ENCODE measurements around the gene PERM1. TPM values are rescaled to one million over a fixed set of nuclear protein-coding genes. Genes with fewer than 3 reads are reported as not detected.
"Not testable (repeated sequence)": the region's sequence is repeated elsewhere in the genome, so short reads cannot be mapped to it uniquely, and the experiment has no call there.

Gene PERM1
- total RNA-seq, 4 donors from 2014 or later: 0.35 TPM; not detected in 3

- Histone ChIP-seq H3K4me1 (peaks cover 0 to 11% (median 3%) of the 10 kb centered on the region in 4 donors), H3K27ac (no peak overlapping the region), H3K36me3 (no peaks in the 10 kb centered on the region), H3K27me3 (no peaks in the 10 kb centered on the region), H3K9me3 (no peaks in the 10 kb centered on the region), H3K4me3 (no peak overlapping the region)
- DNase-seq: no peak
- TF ChIP-seq CTCF (IDR thresholded peaks at IDR 0.05): no peak
- TF ChIP-seq POLR2A (IDR thresholded peaks at IDR 0.05): no peak
Measured at GRCh38 chr1:980602-981395, 1.1 kb downstream of the PERM1 start.

- Histone ChIP-seq H3K36me3 (no peaks in the 10 kb centered on the region), H3K27me3 (no peaks in the 10 kb centered on the region), H3K4me1 (peaks cover 0 to 13% (median 4%) of the 10 kb centered on the region in 4 donors), H3K9me3 (no peaks in the 10 kb centered on the region), H3K27ac (no peak overlapping the region), H3K4me3 (no peak overlapping the region)
- no peak for DNase-seq
- TF ChIP-seq POLR2A (IDR thresholded peaks at IDR 0.05): no peak
- TF ChIP-seq CTCF (IDR thresholded peaks at IDR 0.05): no peak
Measured at GRCh38 chr1:980137-980571, 1.7 kb downstream of the PERM1 start.

GRCh38 chr1:979744-980072, 2.2 kb downstream of the PERM1 start:
- H3K27me3 ChIP-seq: no peaks in the 10 kb centered on the region
- H3K36me3 ChIP-seq: no peaks in the 10 kb centered on the region
- H3K4me1 ChIP-seq: peaks cover 0 to 13% (median 4%) of the 10 kb centered on the region in 4 donors
- no peak overlapping the region for H3K4me3 ChIP-seq
- H3K9me3 ChIP-seq: no peaks in the 10 kb centered on the region
- no peak for TF ChIP-seq CTCF (IDR thresholded peaks at IDR 0.05)
- no peak overlapping the region for H3K27ac ChIP-seq
- DNase-seq: no peak

- H3K36me3 ChIP-seq: no peaks in the 10 kb centered on the region
- no peak for DNase-seq
- H3K27ac ChIP-seq: no peak overlapping the region
- H3K4me1 ChIP-seq: peaks cover 0 to 10% (median 4%) of the 10 kb centered on the region in 4 donors
- no peaks in the 10 kb centered on the region for H3K27me3 ChIP-seq
- H3K9me3 ChIP-seq: no peaks in the 10 kb centered on the region
- TF ChIP-seq CTCF (IDR thresholded peaks at IDR 0.05) (no peak), POLR2A (IDR thresholded peaks at IDR 0.05) (no peak)
- H3K4me3 ChIP-seq: no peak overlapping the region
Measured at GRCh38 chr1:978835-979743, 2.8 kb downstream of the PERM1 start.

- Histone ChIP-seq H3K4me1 (peaks cover 0 to 9% (median 4%) of the 10 kb centered on the region in 4 donors), H3K4me3 (no peak overlapping the region), H3K36me3 (no peaks in the 10 kb centered on the region), H3K27ac (no peak overlapping the region), H3K9me3 (no peaks in the 10 kb centered on the region), H3K27me3 (no peaks in the 10 kb centered on the region)
- no peak for DNase-seq
- TF ChIP-seq POLR2A (IDR thresholded peaks at IDR 0.05): no peak
- TF ChIP-seq CTCF (IDR thresholded peaks at IDR 0.05): no peak
Measured at GRCh38 chr1:978069-978834, 3.6 kb downstream of the PERM1 start.

GRCh38 chr1:976791-977190, 5.1 kb downstream of the PERM1 start:
- not testable (repeated sequence) for H3K27ac ChIP-seq, H3K27me3 ChIP-seq, H3K9me3 ChIP-seq, H3K4me1 ChIP-seq, H3K36me3 ChIP-seq, H3K4me3 ChIP-seq, DNase-seq

Measured in Peyer's patch (tissue), 4 donors.